Stimulated activated naive CD8-positive, alpha-beta T cell treated with anti-CD3 and anti-CD28 coated beads, Interleukin-15, Interleukin-2, amounts not matched to agents 100 U/mL and 50 U/mL, for 24 hours (primary cell): Measurements from ENCODE around the gene CLCN7.
A peak's percentile ranks its signal among the peaks of the same experiment; 100 is the strongest.

ENCODE experiments used
- ATAC-seq: fragments of 150-1000 bp; cut with Tn5 transposase; one replicate; pipeline ENCODE4 v1.10.0; 2021
- DNase-seq: peaks from one replicate; pipeline ENCODE4 v3.0.0; 2021

CLCN7 gene

GRCh38 chr16:1430759-1431496 lies 43.9 kb downstream of the CLCN7 start, which contains the start of gene PERCC1:
Gene PERCC1, plus strand, starts transcription at chr16:1431078. Its CDS starts 1,516 bp downstream, at chr16:1432594.
- no peak for ATAC-seq
- DNase-seq: no peak

GRCh38 chr16:1430214-1430758 lies 44.5 kb downstream of the CLCN7 start:
- DNase-seq (no peak), ATAC-seq (no peak)

- no peak for ATAC-seq
- DNase-seq: no peak
Measured at GRCh38 chr16:1429631-1430030, 45.2 kb downstream of the CLCN7 start.

GRCh38 chr16:1429012-1429411 lies 45.8 kb downstream of the CLCN7 start:
- DNase-seq: no peak
- ATAC-seq: no peak

GRCh38 chr16:1428511-1428910 lies 46.3 kb downstream of the CLCN7 start:
- peak; percentile 67 for ATAC-seq
- DNase-seq: peak; percentile 75

GRCh38 chr16:1427473-1428461 lies 47.1 kb downstream of the CLCN7 start:
- DNase-seq (no peak), ATAC-seq (no peak)

GRCh38 chr16:1426734-1427471 lies 47.9 kb downstream of the CLCN7 start:
- DNase-seq: no peak
- ATAC-seq: no peak

- no peak for DNase-seq
Measured at GRCh38 chr16:1425616-1426370, 49.0 kb downstream of the CLCN7 start.

GRCh38 chr16:1424028-1424427 lies 50.8 kb downstream of the CLCN7 start:
- DNase-seq: no peak

More at GRCh38 chr16:1425616-1426370, 49.0 kb downstream of the CLCN7 start:
- ATAC-seq: no peak

GRCh38 chr16:1422076-1422475 lies 52.8 kb downstream of the CLCN7 start:
- ATAC-seq: no peak

More at GRCh38 chr16:1424028-1424427, 50.8 kb downstream of the CLCN7 start:
- ATAC-seq: no peak

GRCh38 chr16:1420111-1420539 lies 54.7 kb downstream of the CLCN7 start:
- DNase-seq (peak; percentile 24), ATAC-seq (peak; percentile 0)

More at GRCh38 chr16:1422076-1422475, 52.8 kb downstream of the CLCN7 start:
- no peak for DNase-seq

- ATAC-seq (no peak), DNase-seq (no peak)
Measured at GRCh38 chr16:1416521-1416941, 58.3 kb downstream of the CLCN7 start.

- ATAC-seq: peak; percentile 55
- DNase-seq: peak; percentile 87
Measured at GRCh38 chr16:1414532-1415260, 60.1 kb downstream of the CLCN7 start, which contains the start of gene UNKL. Gene UNKL, minus strand, starts transcription at chr16:1414704. Its CDS starts 13 bp downstream, at chr16:1414691.

- peak; percentile 83 for DNase-seq
- peak; percentile 74 for ATAC-seq
Measured at GRCh38 chr16:1413684-1414531, 60.9 kb downstream of the CLCN7 start.

- no peak for ATAC-seq
Measured at GRCh38 chr16:1412847-1413246, 62.0 kb downstream of the CLCN7 start.

GRCh38 chr16:1408171-1408837 lies 66.5 kb downstream of the CLCN7 start:
- DNase-seq (peak; percentile 98), ATAC-seq (peak; percentile 93)

More at GRCh38 chr16:1412847-1413246, 62.0 kb downstream of the CLCN7 start:
- no peak for DNase-seq

GRCh38 chr16:1407753-1408152 lies 67.1 kb downstream of the CLCN7 start:
- ATAC-seq: no peak
- no peak for DNase-seq

GRCh38 chr16:1403733-1404132 lies 71.1 kb downstream of the CLCN7 start:
- DNase-seq (no peak), ATAC-seq (no peak)
